ENCODE results near the gene MMP20.

MMP20 gene

GRCh38 chr11:102623998-102624397 lies 1.1 kb downstream of the MMP20 start:
- DNase-seq (ENCODE audit: low read depth in 1 of 2, low spot score in 1 of 2) = no peak

- no peak for DNase-seq (ENCODE audit: low read depth in 1 of 2, low spot score in 1 of 2)
Observed at GRCh38 chr11:102623128-102623527, 2.0 kb downstream of the MMP20 start.

GRCh38 chr11:102622258-102622657 lies 2.9 kb downstream of the MMP20 start:
- DNase-seq (ENCODE audit: low read depth in 1 of 2, low spot score in 1 of 2) = no peak

- no peak for DNase-seq (ENCODE audit: low read depth in 1 of 2, low spot score in 1 of 2)
Observed at GRCh38 chr11:102620818-102621561, 4.1 kb downstream of the MMP20 start.

GRCh38 chr11:102620179-102620578 lies 5.0 kb downstream of the MMP20 start:
- no peak for DNase-seq (ENCODE audit: low read depth in 1 of 2, low spot score in 1 of 2)

- DNase-seq (ENCODE audit: low read depth in 1 of 2, low spot score in 1 of 2) = no peak
Observed at GRCh38 chr11:102617466-102618008, 7.6 kb downstream of the MMP20 start.

GRCh38 chr11:102615894-102616432 lies 9.2 kb downstream of the MMP20 start:
- DNase-seq (ENCODE audit: low read depth in 1 of 2, low spot score in 1 of 2) = no peak

- no peak for DNase-seq (ENCODE audit: low read depth in 1 of 2, low spot score in 1 of 2)
Observed at GRCh38 chr11:102615077-102615893, 9.8 kb downstream of the MMP20 start.

- no peak for DNase-seq (ENCODE audit: low read depth in 1 of 2, low spot score in 1 of 2)
Observed at GRCh38 chr11:102614485-102614884, 10.6 kb downstream of the MMP20 start.

GRCh38 chr11:102614031-102614430 lies 11.1 kb downstream of the MMP20 start:
- DNase-seq (ENCODE audit: low read depth in 1 of 2, low spot score in 1 of 2) = no peak

GRCh38 chr11:102613450-102613849 lies 11.7 kb downstream of the MMP20 start:
- DNase-seq (ENCODE audit: low read depth in 1 of 2, low spot score in 1 of 2) = no peak

- DNase-seq (ENCODE audit: low read depth in 1 of 2, low spot score in 1 of 2) = no peak
Observed at GRCh38 chr11:102611291-102611690, 13.8 kb downstream of the MMP20 start.

- DNase-seq (ENCODE audit: low read depth in 1 of 2, low spot score in 1 of 2) = no peak
Observed at GRCh38 chr11:102610200-102610599, 14.9 kb downstream of the MMP20 start.

- DNase-seq (ENCODE audit: low read depth in 1 of 2, low spot score in 1 of 2) = no peak
Observed at GRCh38 chr11:102608699-102609098, 16.4 kb downstream of the MMP20 start.

GRCh38 chr11:102604875-102605274 lies 20.3 kb downstream of the MMP20 start:
- DNase-seq (ENCODE audit: low read depth in 1 of 2, low spot score in 1 of 2) = no peak

GRCh38 chr11:102604011-102604410 lies 21.1 kb downstream of the MMP20 start:
- no peak for DNase-seq (ENCODE audit: low read depth in 1 of 2, low spot score in 1 of 2)

GRCh38 chr11:102603576-102603975 lies 21.6 kb downstream of the MMP20 start:
- no peak for DNase-seq (ENCODE audit: low read depth in 1 of 2, low spot score in 1 of 2)

- DNase-seq (ENCODE audit: low read depth in 1 of 2, low spot score in 1 of 2) = no peak
Observed at GRCh38 chr11:102603091-102603490, 22.0 kb downstream of the MMP20 start.

GRCh38 chr11:102600666-102601065 lies 24.5 kb downstream of the MMP20 start:
- DNase-seq (ENCODE audit: low read depth in 1 of 2, low spot score in 1 of 2) = no peak

GRCh38 chr11:102599642-102600261 lies 25.4 kb downstream of the MMP20 start:
- peak in 1 of 2 donors; percentile 47 for DNase-seq (ENCODE audit: low read depth in 1 of 2, low spot score in 1 of 2)

- no peak for DNase-seq (ENCODE audit: low read depth in 1 of 2, low spot score in 1 of 2)
Observed at GRCh38 chr11:102598272-102598671, 26.9 kb downstream of the MMP20 start.
